H4 (cell line): ENCODE results near the gene SLC9A9. TPM values are rescaled to one million over a fixed set of nuclear protein-coding genes. Genes with fewer than 3 reads are reported as not detected.
"Not testable (repeated sequence)": the region's sequence is repeated elsewhere in the genome, so short reads cannot be mapped to it uniquely, and the experiment has no call there.

Experiments used
- DNase-seq: peaks from one replicate; pipeline ENCODE4 v3.0.0-alpha.2; 2015; ENCODE audit warnings: low spot score
- total RNA-seq: library from RNA; depleted of rRNA; stranded (reverse); fragments of >200 nt; shearing (Covaris generic); gene quantifications from 2 replicates; pipeline ENCODE4 v1.2.3, GENCODE V29; 2014

The SLC9A9 gene
- total RNA-seq, 1 experiment from 2014 or later: 10.8 TPM

GRCh38 chr3:143562789-143563188 lies 285.5 kb downstream of the SLC9A9 start:
- no peak for DNase-seq

GRCh38 chr3:143559296-143559695 lies 289.0 kb downstream of the SLC9A9 start:
- no peak for DNase-seq

GRCh38 chr3:143552851-143553250 lies 295.4 kb downstream of the SLC9A9 start:
- DNase-seq: no peak

- no peak for DNase-seq
These were observed 296.5 kb downstream of the SLC9A9 start for GRCh38 chr3:143551761-143552160.

- no peak for DNase-seq
These were observed 299.3 kb downstream of the SLC9A9 start for GRCh38 chr3:143548861-143549497.

GRCh38 chr3:143548393-143548792 lies 299.9 kb downstream of the SLC9A9 start:
- DNase-seq: no peak

GRCh38 chr3:143538577-143538981 lies 309.7 kb downstream of the SLC9A9 start:
- no peak for DNase-seq

GRCh38 chr3:143538061-143538460 lies 310.2 kb downstream of the SLC9A9 start:
- no peak for DNase-seq

GRCh38 chr3:143536817-143537535 lies 311.3 kb downstream of the SLC9A9 start:
- peak; percentile 18 for DNase-seq

GRCh38 chr3:143535994-143536784 lies 312.1 kb downstream of the SLC9A9 start:
- DNase-seq: no peak

- no peak for DNase-seq
These were observed 314.9 kb downstream of the SLC9A9 start for GRCh38 chr3:143533391-143533790.

- no peak for DNase-seq
These were observed 316.2 kb downstream of the SLC9A9 start for GRCh38 chr3:143532091-143532490.

GRCh38 chr3:143531101-143531500 lies 317.2 kb downstream of the SLC9A9 start:
- DNase-seq: no peak

- no peak for DNase-seq
These were observed 318.5 kb downstream of the SLC9A9 start for GRCh38 chr3:143529798-143530197.

- DNase-seq: no peak
These were observed 319.2 kb downstream of the SLC9A9 start for GRCh38 chr3:143529018-143529478.

- DNase-seq: no peak
These were observed 322.2 kb downstream of the SLC9A9 start for GRCh38 chr3:143526011-143526545.

GRCh38 chr3:143525408-143525807 lies 322.9 kb downstream of the SLC9A9 start:
- DNase-seq: no peak

- no peak for DNase-seq
These were observed 326.5 kb downstream of the SLC9A9 start for GRCh38 chr3:143521803-143522202.

GRCh38 chr3:143517131-143517530 lies 331.1 kb downstream of the SLC9A9 start:
- DNase-seq: not testable (repeated sequence)

- no peak for DNase-seq
These were observed 333.4 kb downstream of the SLC9A9 start for GRCh38 chr3:143514874-143515273.

GRCh38 chr3:143514109-143514508 lies 334.2 kb downstream of the SLC9A9 start:
- DNase-seq: no peak

GRCh38 chr3:143511174-143511879 lies 336.9 kb downstream of the SLC9A9 start:
- no peak for DNase-seq
